GM18502 (cell line): ENCODE data around the gene MBD1.
A peak's percentile ranks its signal among the peaks of the same experiment; 100 is the strongest.
"Not testable (repeated sequence)": the region's sequence is repeated elsewhere in the genome, so short reads cannot be mapped to it uniquely, and the experiment has no call there.

Experiments
- ATAC-seq: cut with Tn5 transposase; IDR thresholded peaks from one replicate; pipeline ENCODE4 v1.9.1; 2021; ENCODE audit warnings: mild to moderate bottlenecking; ENCODE audit not compliant: unreplicated experiment, poor library complexity

The MBD1 gene

GRCh38 chr18:50275503-50276036 is 5.8 kb downstream of the MBD1 start:
- no peak for ATAC-seq

DNA sequence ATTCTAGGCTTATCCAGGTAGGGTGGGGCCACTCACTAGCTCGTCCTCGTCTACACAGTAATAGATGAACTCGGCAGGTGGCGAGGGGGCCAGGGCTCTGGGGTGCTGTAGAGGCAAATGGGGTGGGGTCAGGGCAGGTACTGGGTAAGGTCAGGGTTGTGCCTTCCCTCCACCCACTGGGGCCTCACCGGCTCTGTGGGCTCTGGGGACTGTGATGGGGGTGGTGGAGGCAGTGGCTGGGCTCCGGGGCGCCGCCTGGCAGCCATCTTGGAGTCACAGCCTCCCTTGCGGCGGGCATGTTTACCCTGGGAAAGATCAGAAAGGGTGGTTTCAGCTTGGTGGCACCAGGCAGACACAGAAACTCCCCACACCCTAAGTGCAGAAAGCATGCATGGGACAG is 6.4 kb downstream of the MBD1 start:
- ATAC-seq = no peak

DNA sequence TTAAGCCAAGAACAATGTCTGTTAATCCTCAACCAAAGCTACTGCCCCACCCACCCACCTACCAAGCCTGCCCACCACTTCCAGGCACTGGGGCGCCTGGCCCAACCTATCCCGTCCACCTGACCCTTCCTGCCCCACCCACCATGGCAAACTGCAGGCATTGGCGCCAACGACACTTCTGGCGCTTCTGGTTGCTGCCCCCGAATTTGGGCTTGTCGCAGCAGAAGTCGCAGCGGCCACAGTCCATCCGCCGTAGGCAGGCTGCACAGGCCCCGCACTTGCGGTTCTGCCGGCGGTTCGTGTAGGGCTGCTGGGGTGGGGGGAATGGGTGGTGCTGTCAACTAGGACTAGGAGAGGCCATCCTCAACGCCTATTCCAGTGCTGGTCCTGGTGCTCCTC is 7.3 kb downstream of the MBD1 start:
- ATAC-seq = no peak

- no peak for ATAC-seq
Measured at GRCh38 chr18:50273203-50274043, 7.9 kb downstream of the MBD1 start.

DNA sequence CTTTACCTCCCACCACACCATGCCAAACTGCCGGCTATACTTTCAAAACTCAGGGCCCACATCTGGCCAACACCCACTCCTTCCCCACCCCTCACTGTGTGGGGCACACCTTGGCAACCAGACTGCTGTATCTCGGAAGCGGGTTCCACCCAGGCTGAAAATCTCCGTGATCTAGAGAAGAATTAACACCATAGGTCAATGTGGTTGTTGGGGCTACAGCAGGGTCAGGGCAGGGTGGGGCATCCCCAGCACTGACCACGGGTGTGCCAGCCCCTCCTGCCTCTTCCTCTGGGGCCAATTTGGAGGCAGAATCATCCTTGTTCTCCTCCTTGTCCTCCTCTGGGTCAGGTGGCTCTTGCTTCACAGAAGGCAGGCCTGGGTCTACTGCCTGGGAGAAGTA is 8.8 kb downstream of the MBD1 start:
- no peak for ATAC-seq

DNA sequence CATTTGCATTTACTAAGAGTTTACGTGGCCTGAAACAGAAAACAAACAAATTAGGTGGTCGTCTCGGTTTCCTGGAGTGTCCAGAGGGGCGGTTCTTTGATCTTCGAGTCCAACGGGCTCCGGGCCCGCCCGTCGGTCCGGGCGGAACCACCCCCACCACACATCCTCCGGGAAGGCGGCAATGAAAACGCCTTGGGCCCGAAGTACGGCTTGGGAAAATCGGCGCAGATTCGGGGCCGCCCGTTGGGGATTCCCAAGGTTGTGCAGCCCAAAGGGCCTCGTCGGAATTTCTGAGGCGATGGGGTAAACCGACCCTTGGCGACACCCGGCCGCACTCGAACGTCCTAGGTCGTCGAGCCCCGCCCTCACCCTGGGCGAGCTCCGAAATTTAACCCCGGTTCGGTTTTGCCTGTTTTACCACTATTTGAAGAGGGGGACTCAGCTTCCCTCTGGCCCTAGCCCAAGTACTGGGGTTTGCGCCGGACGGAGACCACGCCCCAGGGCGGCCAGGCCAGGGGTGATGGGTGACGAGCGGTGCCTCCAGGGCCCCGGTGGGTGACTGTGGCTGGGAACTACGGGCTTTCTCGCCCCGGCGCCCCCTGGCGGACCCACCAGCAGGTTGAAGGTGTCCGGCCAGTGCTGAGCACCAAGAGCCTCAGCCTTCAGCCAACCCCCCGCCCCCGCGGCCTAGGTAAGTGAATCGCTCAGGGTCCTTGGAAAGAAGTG is 13.1 kb downstream of the MBD1 start:
- ATAC-seq = peak; percentile 53

- ATAC-seq = peak; percentile 88
Measured at GRCh38 chr18:50266248-50266704, 15.0 kb downstream of the MBD1 start, which contains the start of gene CFAP53. Gene CFAP53, minus strand, starts transcription at chr18:50266495. Its CDS starts 91 bp downstream, at chr18:50266404.

DNA sequence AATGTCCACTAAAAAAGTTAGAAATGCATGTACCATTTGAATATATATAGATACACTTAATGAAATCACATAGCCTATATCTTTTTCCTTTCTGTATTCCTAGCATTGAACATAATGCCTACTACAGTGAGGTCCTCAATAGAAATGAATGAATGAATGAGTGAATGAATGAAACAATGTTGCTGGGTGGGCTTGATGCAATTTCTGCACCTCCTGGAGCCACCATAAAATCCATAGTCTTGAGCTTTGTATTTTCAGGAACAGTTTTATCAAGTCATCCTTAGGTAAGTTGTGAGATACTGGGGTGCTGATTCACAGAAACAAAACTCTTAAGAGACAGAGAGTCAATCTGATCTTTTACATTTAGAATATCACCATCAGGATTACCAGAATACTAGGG is 18.3 kb downstream of the MBD1 start:
- no peak for ATAC-seq

DNA sequence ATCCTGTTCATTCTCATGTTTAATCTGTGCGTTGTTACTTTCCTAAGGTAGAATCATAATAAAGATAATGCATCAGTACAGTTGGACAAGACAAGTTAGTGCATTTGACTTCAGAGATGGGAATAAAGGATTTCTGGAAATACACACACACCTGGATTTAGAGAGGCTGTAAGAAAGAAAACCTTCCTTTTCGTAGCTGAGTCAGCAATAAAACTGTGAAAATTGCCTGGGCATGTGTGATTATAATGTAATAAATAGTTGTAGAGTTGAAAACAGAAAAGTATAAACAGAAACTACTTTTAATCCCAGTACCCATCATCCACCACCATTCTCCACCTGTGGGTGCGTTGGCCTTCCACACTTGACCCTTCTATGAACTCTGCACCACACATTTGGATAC is 30.4 kb downstream of the MBD1 start:
- ATAC-seq = no peak

DNA sequence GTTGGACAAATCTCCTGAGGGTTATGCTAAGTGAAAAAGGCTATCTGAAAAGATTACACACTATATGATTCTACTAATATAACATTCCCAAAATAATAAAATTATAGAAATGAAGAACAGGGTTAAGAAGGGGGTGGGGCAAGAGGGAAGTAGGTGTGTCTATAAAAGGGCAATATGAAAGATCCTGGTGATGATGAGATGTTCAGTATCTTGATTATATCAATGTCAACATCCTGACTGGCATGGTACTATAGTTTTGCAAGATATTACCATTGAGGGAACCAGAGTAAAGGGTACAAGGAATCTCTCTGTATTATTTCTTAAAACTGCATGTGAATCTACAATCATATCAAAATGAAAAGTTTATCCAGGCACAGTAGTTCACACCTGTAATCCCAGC is 31.7 kb downstream of the MBD1 start:
- no peak for ATAC-seq

DNA sequence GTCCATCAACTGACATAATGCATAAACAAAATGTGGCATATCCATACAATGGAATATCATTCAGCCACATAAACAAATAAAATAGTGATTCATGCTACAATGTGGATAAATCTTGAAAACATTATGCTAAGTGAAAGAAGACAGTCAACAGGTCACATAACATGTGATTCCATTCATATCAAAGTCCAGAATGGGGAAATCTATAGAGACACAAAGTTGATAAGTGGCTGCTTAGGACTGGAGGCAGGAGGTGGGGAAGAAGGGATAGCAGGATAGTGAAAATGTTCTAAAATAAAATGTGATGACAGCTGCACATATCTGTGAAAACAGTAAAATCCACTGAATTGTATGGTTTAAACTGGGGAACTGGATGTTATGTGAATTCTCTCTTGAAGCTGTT is 33.8 kb downstream of the MBD1 start:
- ATAC-seq = no peak

DNA sequence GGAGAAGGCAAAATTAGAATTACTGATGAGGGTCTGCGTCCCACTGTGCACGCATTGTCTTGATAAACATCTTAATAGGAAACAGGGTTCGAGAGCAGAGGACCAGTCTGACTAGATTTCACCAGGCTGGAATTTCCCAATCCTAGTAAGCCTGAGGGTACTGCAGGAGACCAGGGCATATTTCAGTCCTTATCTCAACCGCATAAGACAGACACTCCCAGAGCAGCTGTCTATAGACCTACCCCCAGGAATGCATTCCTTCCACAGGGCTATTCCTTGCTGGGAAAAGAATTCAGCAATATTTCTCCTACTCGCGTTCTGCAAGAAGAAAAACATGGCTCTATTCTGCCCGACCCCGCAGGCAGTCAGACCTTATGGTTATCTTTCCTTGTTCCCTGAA is 39.6 kb downstream of the MBD1 start:
- not testable (repeated sequence) for ATAC-seq

- no peak for ATAC-seq
Measured at GRCh38 chr18:50240080-50240563, 41.2 kb downstream of the MBD1 start.

DNA sequence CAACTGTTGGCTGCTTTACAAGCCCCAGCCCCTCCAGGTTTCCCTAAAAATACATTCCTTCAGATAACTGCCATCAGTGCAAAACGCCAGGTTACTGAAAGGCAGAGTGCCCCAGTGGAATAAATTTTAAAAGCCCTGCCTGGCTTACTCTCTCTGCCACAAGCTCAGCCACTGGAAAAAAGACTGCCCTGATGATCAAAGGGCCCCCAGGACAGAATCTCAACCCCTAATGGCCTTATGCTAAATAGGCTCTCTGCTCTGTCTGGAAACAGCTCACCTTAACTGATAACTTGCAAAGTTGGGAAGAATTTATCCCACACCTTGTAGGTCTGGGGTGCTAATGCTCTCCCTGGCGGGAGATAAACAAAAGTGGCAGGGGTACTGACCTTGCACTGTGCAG is 48.9 kb downstream of the MBD1 start:
- ATAC-seq = no peak

- no peak for ATAC-seq
Measured at GRCh38 chr18:50231621-50232020, 49.7 kb downstream of the MBD1 start.

DNA sequence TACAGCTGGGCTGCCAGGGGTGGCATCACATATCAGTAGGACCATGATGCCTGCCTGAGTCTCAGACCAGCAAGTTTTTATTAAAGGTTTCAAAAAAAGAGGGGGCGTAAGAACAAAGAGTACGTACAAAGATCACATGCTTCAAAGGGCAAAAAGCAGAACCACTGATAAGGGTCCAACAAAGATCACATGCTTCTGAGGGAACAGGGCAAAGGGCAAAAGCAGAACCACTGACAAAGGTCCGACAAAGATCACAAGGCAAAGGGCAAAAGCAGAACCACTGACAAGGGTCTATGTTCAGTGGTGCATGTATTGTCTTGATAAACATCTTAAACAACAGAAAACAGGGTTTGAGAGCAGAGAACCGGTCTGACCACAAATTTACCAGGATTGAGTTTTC is 61.1 kb downstream of the MBD1 start:
- not testable (repeated sequence) for ATAC-seq
